ENCODE data around the gene SCP2.

DNA sequence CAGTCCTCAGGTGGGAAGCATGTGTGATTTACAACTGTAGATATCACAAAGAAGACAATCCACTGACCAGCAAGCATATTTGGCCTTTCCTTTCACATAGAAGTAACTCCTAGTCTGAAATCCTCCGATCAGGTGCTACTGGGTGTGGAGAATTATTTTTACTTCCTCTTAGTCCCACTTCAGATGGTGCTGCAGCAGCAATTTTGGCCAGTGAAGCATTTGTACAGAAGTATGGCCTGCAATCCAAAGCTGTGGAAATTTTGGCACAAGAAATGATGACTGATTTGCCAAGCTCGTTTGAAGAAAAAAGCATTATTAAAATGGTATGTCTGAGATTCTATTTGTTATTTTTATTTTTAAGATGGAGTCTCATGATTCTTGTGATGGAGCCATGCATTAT lies 51.0 kb downstream of the SCP2 start:
- no peak for TF ChIP-seq ZBTB21 (tag by site-specific recombination; IDR thresholded peaks at IDR 0.05)
- TF ChIP-seq CTCF (tag by site-specific recombination; IDR thresholded peaks at IDR 0.05): no peak
- no peak for TF ChIP-seq ZNF311 (tag by site-specific recombination; IDR thresholded peaks at IDR 0.05; ENCODE audit: borderline replicate concordance)
- no peak for TF ChIP-seq ZNF76 (tag by site-specific recombination; IDR thresholded peaks at IDR 0.05; ENCODE audit: borderline replicate concordance, low read depth)
- no peak for TF ChIP-seq ZNF138 (tag by site-specific recombination; IDR thresholded peaks at IDR 0.05; ENCODE audit: borderline replicate concordance)
- TF ChIP-seq TCF7L2 (IDR thresholded peaks at IDR 0.05; ENCODE audit: borderline replicate concordance, low read depth, low read length): no peak
- TF ChIP-seq KLF16 (tag by site-specific recombination; IDR thresholded peaks at IDR 0.05): no peak
- TF ChIP-seq, protein P1, sequence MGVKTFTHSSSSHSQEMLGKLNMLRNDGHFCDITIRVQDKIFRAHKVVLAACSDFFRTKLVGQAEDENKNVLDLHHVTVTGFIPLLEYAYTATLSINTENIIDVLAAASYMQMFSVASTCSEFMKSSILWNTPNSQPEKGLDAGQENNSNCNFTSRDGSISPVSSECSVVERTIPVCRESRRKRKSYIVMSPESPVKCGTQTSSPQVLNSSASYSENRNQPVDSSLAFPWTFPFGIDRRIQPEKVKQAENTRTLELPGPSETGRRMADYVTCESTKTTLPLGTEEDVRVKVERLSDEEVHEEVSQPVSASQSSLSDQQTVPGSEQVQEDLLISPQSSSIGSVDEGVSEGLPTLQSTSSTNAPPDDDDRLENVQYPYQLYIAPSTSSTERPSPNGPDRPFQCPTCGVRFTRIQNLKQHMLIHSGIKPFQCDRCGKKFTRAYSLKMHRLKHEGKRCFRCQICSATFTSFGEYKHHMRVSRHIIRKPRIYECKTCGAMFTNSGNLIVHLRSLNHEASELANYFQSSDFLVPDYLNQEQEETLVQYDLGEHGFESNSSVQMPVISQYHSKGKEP (tag by site-specific recombination; IDR thresholded peaks at IDR 0.05): no peak
- no peak for TF ChIP-seq ZNF785 (tag by site-specific recombination; IDR thresholded peaks at IDR 0.05)
- TF ChIP-seq ZNF660 (tag by site-specific recombination; IDR thresholded peaks at IDR 0.05): no peak
- no peak for TF ChIP-seq ZNF664 (tag by site-specific recombination; IDR thresholded peaks at IDR 0.05)
